Loucy (cell line): ENCODE data around the gene FITM2.

Experiments used
- H2AFZ ChIP-seq: fragments of 200-600 bp; sonication (generic); 2 replicates; pipeline ENCODE4 v1.6.0; 2016; ENCODE audit warnings: antibody characterized with exemption, mild to moderate bottlenecking, low read length, moderate library complexity
- H3F3A ChIP-seq: fragments of 200-600 bp; 2 replicates; pipeline ENCODE4 v1.6.0; 2016; ENCODE audit warnings: antibody characterized with exemption, low read depth, mild to moderate bottlenecking
- H3K27me3 ChIP-seq: fragments of 200-600 bp; sonication (generic); 2 replicates; pipeline ENCODE4 v1.6.1; 2014; ENCODE audit warnings: low read length, mild to moderate bottlenecking; ENCODE audit not compliant: insufficient read depth, poor library complexity, severe bottlenecking
- H3K36me3 ChIP-seq: fragments of 200-600 bp; sonication (generic); 2 replicates; pipeline ENCODE4 v1.6.1; 2016; ENCODE audit warnings: low read length; ENCODE audit not compliant: insufficient read depth
- H3K4me1 ChIP-seq: fragments of 200-600 bp; sonication (generic); 2 replicates; pipeline ENCODE4 v1.5.1; 2014; ENCODE audit warnings: low read length, mild to moderate bottlenecking; ENCODE audit not compliant: insufficient read depth, poor library complexity, severe bottlenecking
- H3K4me2 ChIP-seq: fragments of 200-600 bp; sonication (generic); 2 replicates; pipeline ENCODE4 v1.6.0; 2014; ENCODE audit warnings: antibody characterized with exemption, low read length, low read depth, mild to moderate bottlenecking; ENCODE audit not compliant: poor library complexity, severe bottlenecking
- H3K4me3 ChIP-seq: fragments of 200-600 bp; sonication (generic); 2 replicates; pipeline ENCODE4 v1.5.1; 2014; ENCODE audit warnings: low read length, mild to moderate bottlenecking, mixed read lengths; ENCODE audit not compliant: poor library complexity, severe bottlenecking
- H3K79me2 ChIP-seq: fragments of 200-600 bp; sonication (generic); 2 replicates; pipeline ENCODE4 v1.6.1; 2014; ENCODE audit warnings: low read length; ENCODE audit not compliant: insufficient read depth
- H3K9ac ChIP-seq: fragments of 200-600 bp; sonication (generic); 2 replicates; pipeline ENCODE4 v1.6.0; 2014; ENCODE audit warnings: mild to moderate bottlenecking, low read depth, low read length, moderate library complexity; ENCODE audit not compliant: poor library complexity, severe bottlenecking
- H3K9me2 ChIP-seq: fragments of 200-600 bp; sonication (generic); replicated peaks from 2 replicates; pipeline ENCODE4 v1.6.1; 2016; ENCODE audit warnings: low read depth, low read length, mixed read lengths
- H3K9me3 ChIP-seq: fragments of 200-600 bp; sonication (generic); 2 replicates; pipeline ENCODE4 v1.6.1; 2014; ENCODE audit warnings: mild to moderate bottlenecking, antibody characterized with exemption, low read length, low read depth; ENCODE audit not compliant: insufficient read depth
- H4K20me1 ChIP-seq: fragments of 200-600 bp; sonication (generic); 2 replicates; pipeline ENCODE4 v1.6.0; 2014; ENCODE audit warnings: antibody characterized with exemption, low read length, mild to moderate bottlenecking; ENCODE audit not compliant: insufficient read depth, poor library complexity, severe bottlenecking
- EZH2phosphoT487 ChIP-seq: fragments of 200-600 bp; IDR thresholded peaks from 2 replicates; pipeline ENCODE4 v1.6.1; 2018; ENCODE audit warnings: antibody characterized with exemption, mild to moderate bottlenecking, moderate library complexity, borderline replicate concordance
- TF ChIP-seq, protein P1 (sequence below): fragments of 200-600 bp; sonication (generic); conservative IDR thresholded peaks from 2 replicates; pipeline ENCODE4 v1.5.1; 2014; ENCODE audit warnings: mild to moderate bottlenecking, antibody characterized with exemption, low read length

FITM2 gene

DNA sequence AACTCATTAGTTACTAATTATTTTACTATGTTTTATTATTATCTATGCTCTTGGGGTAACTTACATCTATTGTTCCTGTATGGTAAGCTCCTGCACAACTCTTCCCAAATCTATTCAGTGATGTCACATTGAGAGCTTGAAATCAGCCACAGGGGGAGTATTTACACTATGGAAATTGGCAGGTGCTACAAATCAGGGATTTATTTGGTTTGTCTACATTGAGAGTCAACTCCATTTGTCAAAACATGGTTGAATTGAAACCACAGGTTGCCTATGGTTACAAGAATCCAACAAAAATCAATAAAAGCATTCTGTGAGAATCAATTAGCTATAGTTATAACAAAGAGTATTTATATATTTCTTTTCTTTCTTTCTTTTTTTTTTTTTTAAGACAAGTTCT lies 3.9 kb upstream of the FITM2 start:
- TF ChIP-seq, protein P1, sequence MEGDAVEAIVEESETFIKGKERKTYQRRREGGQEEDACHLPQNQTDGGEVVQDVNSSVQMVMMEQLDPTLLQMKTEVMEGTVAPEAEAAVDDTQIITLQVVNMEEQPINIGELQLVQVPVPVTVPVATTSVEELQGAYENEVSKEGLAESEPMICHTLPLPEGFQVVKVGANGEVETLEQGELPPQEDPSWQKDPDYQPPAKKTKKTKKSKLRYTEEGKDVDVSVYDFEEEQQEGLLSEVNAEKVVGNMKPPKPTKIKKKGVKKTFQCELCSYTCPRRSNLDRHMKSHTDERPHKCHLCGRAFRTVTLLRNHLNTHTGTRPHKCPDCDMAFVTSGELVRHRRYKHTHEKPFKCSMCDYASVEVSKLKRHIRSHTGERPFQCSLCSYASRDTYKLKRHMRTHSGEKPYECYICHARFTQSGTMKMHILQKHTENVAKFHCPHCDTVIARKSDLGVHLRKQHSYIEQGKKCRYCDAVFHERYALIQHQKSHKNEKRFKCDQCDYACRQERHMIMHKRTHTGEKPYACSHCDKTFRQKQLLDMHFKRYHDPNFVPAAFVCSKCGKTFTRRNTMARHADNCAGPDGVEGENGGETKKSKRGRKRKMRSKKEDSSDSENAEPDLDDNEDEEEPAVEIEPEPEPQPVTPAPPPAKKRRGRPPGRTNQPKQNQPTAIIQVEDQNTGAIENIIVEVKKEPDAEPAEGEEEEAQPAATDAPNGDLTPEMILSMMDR = no peak
- TF ChIP-seq EZH2phosphoT487 = no peak

DNA sequence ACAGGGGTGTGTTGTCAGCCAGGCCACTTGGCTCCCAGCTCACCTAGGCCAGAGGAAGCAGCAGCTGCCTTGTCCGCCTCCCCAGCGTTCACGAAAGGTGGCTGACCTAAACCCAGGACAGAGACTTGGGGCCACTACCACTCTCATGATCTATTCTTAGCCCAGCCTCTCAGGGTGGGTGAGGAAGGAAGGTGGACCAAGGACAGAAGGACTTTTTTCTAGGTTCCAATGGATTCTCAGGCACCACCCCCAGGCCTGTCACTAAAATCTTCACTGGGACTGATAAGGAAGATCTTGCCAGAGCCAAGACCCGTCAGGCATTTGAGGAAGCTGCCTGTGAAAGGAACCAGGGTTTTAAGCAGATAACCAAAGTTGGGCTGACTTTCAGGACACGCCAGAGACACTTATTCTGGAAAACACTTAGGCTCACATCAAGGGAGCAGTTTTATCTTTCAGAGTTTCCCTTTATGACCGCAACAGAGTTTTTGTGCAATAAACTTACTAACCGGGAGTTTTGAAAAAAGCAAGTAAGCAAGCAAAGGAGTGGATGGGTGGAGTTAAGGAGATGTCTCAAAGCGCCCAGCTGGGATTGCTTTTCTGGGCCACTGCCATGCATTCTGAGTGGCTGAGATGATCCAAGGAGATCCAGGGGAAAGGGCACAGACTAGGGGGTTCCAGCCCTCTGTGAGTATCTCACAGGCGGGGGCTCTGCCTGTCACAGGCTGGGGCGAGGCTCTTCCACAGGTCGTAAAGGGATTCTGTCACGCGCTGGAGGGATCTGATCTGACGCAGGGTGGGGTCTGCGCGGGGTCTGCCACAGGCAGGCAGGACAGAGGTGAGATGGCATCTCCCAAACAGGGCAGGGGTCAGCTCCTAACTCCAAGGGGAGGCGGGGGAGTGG lies 989 bp downstream of the FITM2 start:
- no peaks in the 10 kb centered on the region for H3K9me3 ChIP-seq
- H3K4me3 ChIP-seq = peak overlapping the region; percentile 81
- H4K20me1 ChIP-seq = no peaks in the 10 kb centered on the region
- TF ChIP-seq EZH2phosphoT487 = no peak
- TF ChIP-seq, protein P1 = no peak
- no peaks in the 10 kb centered on the region for H3K27me3 ChIP-seq
- H2AFZ ChIP-seq = peak overlapping the region; percentile 94
- H3K79me2 ChIP-seq = peaks cover 14% of the 10 kb centered on the region; the same call in 1 of the 2 replicates
- H3K4me2 ChIP-seq = peak overlapping the region; percentile 96
- peak overlapping the region; percentile 81 for H3K9ac ChIP-seq
- H3K9me2 ChIP-seq = no peaks in the 10 kb centered on the region
- no peaks in the 10 kb centered on the region for H3K36me3 ChIP-seq
- H3F3A ChIP-seq = no peaks in the 10 kb centered on the region
- H3K4me1 ChIP-seq = peaks cover 12% of the 10 kb centered on the region

More for the DNA sequence above, 3.9 kb upstream of the FITM2 start:
- Histone ChIP-seq H2AFZ (no peak overlapping the region), H3K9me2 (no peaks in the 10 kb centered on the region), H3K9me3 (no peaks in the 10 kb centered on the region), H3K4me3 (no peak overlapping the region), H3K4me1 (peaks cover 6% of the 10 kb centered on the region), H4K20me1 (no peaks in the 10 kb centered on the region), H3K9ac (no peak overlapping the region), H3K4me2 (no peak overlapping the region), H3K79me2 (peaks cover 9% of the 10 kb centered on the region; the same call in 1 of the 2 replicates), H3K27me3 (no peaks in the 10 kb centered on the region), H3K36me3 (no peaks in the 10 kb centered on the region), H3F3A (no peaks in the 10 kb centered on the region)

DNA sequence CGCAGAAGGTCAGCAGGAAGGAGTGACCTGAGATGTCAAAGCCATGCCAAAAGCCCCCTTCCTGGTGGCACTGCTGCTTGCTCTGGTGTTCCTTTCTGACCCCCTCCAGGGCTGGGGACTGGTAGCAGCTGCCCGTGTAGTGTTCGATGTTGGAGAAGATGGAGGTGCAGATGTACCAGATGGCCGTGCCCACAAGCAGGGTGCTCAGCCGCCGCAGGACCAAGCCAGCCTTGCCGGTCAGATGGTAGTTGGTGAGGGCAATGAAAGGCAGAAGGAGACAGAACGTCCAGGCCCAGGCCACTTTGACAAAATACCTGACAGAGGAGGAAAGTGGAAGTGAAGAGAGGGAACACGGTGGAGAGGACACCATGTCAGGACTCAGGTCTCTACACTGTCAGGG lies 4.1 kb downstream of the FITM2 start:
- H3K4me2 ChIP-seq = no peak overlapping the region
- no peak overlapping the region for H3K4me3 ChIP-seq
- H4K20me1 ChIP-seq = no peaks in the 10 kb centered on the region
- TF ChIP-seq EZH2phosphoT487 = no peak
- TF ChIP-seq, protein P1 = no peak
- no peak overlapping the region for H3K9ac ChIP-seq
- H3K79me2 ChIP-seq = peaks cover 14% of the 10 kb centered on the region; the same call in 1 of the 2 replicates
- no peaks in the 10 kb centered on the region for H3K9me2 ChIP-seq
- peaks cover 12% of the 10 kb centered on the region for H3K4me1 ChIP-seq
- H3K36me3 ChIP-seq = no peaks in the 10 kb centered on the region
- H3F3A ChIP-seq = no peaks in the 10 kb centered on the region
- H3K27me3 ChIP-seq = no peaks in the 10 kb centered on the region
- H3K9me3 ChIP-seq = no peaks in the 10 kb centered on the region
- no peak overlapping the region for H2AFZ ChIP-seq
